ENCODE measurements around the gene TLE1.
"Not testable (repeated sequence)": the region's sequence is repeated elsewhere in the genome, so short reads cannot be mapped to it uniquely, and the experiment has no call there.

TLE1 gene

GRCh38 chr9:81601639-81602623 is 87.4 kb downstream of the TLE1 start:
- Mint-ChIP-seq H3K27me3 (no peaks in the 10 kb centered on the region), H3K9me3 (no peaks in the 10 kb centered on the region), H3K4me1 (ENCODE audit: low read depth) (peaks cover 6% of the 10 kb centered on the region), H3K36me3 (ENCODE audit: low read depth) (no peaks in the 10 kb centered on the region), H3K4me3 (no peak overlapping the region), H3K27ac (no peak overlapping the region)
- intact Hi-C loops (cut with micrococcal nuclease): no loop called here

DNA sequence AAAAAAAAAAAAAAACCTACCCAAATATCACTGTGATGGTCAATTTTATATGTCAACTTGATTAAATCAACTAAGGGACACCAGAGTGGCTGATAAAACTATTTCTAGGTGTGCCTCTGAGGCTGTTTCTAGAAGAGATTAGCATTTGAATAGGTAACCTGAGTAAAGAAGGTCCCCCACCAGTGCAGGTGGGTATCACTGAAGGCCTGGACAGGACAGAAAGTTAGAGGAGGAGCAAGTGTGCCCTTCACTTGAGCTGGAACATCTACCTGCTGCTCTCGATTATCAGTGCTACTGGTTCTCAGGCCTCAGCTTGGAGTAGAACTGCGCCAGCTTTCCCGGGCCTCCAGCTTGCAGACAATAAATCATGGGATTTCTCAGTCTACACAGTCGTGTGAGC is 88.7 kb downstream of the TLE1 start:
- H3K27me3 Mint-ChIP-seq: no peaks in the 10 kb centered on the region
- H3K4me3 Mint-ChIP-seq: no peak overlapping the region
- intact Hi-C loops (cut with micrococcal nuclease): no loop called here
- no peaks in the 10 kb centered on the region for H3K36me3 Mint-ChIP-seq (ENCODE audit: low read depth)
- no peaks in the 10 kb centered on the region for H3K9me3 Mint-ChIP-seq
- peaks cover 6% of the 10 kb centered on the region for H3K4me1 Mint-ChIP-seq (ENCODE audit: low read depth)
- H3K27ac Mint-ChIP-seq: no peak overlapping the region

DNA sequence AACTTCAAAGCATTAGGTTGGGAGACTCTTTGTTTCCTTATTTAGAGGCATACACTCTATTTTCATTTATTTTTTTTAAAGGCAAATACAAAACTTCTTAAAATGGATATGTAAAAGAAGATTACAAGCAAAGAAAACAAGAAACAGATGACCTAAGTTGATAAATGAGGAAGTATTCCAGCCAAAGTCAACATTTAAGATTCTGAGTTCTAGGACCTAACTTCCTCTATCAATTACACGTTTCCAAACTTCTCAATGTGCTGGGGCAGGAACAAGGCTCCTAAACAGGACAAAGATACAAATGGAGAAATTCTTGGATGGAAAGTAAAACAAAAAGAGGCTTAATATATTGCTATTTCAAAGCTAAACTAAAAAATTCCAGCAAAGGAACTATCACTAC is 89.5 kb downstream of the TLE1 start:
- H3K4me1 Mint-ChIP-seq (ENCODE audit: low read depth): peaks cover 8% of the 10 kb centered on the region
- H3K4me3 Mint-ChIP-seq: no peak overlapping the region
- no peaks in the 10 kb centered on the region for H3K9me3 Mint-ChIP-seq
- no peak overlapping the region for H3K27ac Mint-ChIP-seq
- intact Hi-C loops (cut with micrococcal nuclease): loop anchor here (10.0 kb wide), 1 partner anchor 65 kb away; no protein-coding TSS in a partner anchor
- no peaks in the 10 kb centered on the region for H3K27me3 Mint-ChIP-seq
- no peaks in the 10 kb centered on the region for H3K36me3 Mint-ChIP-seq (ENCODE audit: low read depth)

- H3K36me3 Mint-ChIP-seq (ENCODE audit: low read depth): no peaks in the 10 kb centered on the region
- no peaks in the 10 kb centered on the region for H3K27me3 Mint-ChIP-seq
These were observed 90.5 kb downstream of the TLE1 start for GRCh38 chr9:81598811-81599210.

DNA sequence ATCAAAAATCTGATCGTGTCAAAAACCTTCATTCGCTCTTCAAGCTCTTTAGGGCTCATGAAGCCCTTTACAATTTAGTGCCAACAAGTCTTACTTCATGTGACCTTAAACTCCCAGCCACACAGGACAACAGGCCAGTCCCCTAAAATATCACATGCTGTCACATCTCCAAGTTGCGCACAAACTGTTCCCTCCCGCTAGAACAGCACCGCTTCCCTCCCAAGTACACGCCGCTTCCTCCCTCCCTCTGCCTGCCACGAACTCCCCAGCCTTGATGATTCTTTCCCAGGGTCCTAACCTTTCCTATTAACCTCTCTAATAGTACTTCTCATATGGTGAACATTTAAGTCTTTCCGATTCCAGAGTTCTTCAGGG is 91.2 kb downstream of the TLE1 start:
- Mint-ChIP-seq H3K4me1 (ENCODE audit: low read depth) (peaks cover 22% of the 10 kb centered on the region), H3K27ac (no peak overlapping the region), H3K36me3 (ENCODE audit: low read depth) (no peaks in the 10 kb centered on the region), H3K4me3 (no peak overlapping the region), H3K9me3 (no peaks in the 10 kb centered on the region), H3K27me3 (no peaks in the 10 kb centered on the region)
- intact Hi-C loops (cut with micrococcal nuclease): loop anchor here (10.0 kb wide), 1 partner anchor 67 kb away; no protein-coding TSS in a partner anchor

More at GRCh38 chr9:81598811-81599210, 90.5 kb downstream of the TLE1 start:
- Mint-ChIP-seq H3K9me3 (no peaks in the 10 kb centered on the region), H3K4me1 (ENCODE audit: low read depth) (peaks cover 19% of the 10 kb centered on the region), H3K4me3 (no peak overlapping the region), H3K27ac (no peak overlapping the region)
- intact Hi-C loops (cut with micrococcal nuclease): loop anchor here (10.0 kb wide), 1 partner anchor 66 kb away; no protein-coding TSS in a partner anchor

DNA sequence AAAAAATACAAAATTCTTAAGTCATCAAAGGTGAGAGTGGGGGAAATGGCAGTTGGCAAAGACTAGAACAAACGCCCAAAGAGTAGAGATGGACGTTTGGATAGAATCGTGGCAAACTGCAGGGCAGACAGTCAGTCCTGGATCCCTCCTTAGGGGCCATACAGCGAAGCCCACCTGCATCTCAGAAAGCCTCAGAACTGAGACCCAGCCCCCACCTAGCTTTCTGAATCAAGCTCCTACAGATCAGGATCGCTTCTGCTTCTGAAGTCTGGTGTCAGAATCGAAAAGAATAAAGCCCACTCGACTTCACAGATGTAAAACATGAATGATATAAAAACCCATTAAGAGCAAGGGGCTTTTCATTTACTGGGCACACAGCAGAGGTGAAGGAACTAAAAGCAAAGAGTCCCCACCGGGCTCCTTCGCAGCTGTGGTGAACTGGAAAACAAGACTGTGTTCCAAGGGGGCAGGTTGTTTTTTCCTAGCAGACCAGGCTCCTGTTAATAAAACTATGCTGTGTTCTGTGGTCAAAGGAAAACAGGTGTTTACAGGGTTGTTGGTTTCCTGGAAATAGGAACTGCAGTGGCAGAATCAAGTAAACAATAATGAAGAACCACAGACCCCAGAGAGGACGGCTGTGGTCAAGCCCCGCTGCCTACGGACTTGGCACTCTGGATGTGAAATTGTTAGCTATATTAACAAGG is 91.8 kb downstream of the TLE1 start:
- peaks cover 26% of the 10 kb centered on the region for H3K4me1 Mint-ChIP-seq (ENCODE audit: low read depth)
- H3K27ac Mint-ChIP-seq: no peak overlapping the region
- H3K4me3 Mint-ChIP-seq: no peak overlapping the region
- intact Hi-C loops (cut with micrococcal nuclease): loop anchor here (10.0 kb wide), 1 partner anchor 67 kb away; no protein-coding TSS in a partner anchor
- H3K36me3 Mint-ChIP-seq (ENCODE audit: low read depth): no peaks in the 10 kb centered on the region
- no peaks in the 10 kb centered on the region for H3K9me3 Mint-ChIP-seq
- H3K27me3 Mint-ChIP-seq: no peaks in the 10 kb centered on the region

DNA sequence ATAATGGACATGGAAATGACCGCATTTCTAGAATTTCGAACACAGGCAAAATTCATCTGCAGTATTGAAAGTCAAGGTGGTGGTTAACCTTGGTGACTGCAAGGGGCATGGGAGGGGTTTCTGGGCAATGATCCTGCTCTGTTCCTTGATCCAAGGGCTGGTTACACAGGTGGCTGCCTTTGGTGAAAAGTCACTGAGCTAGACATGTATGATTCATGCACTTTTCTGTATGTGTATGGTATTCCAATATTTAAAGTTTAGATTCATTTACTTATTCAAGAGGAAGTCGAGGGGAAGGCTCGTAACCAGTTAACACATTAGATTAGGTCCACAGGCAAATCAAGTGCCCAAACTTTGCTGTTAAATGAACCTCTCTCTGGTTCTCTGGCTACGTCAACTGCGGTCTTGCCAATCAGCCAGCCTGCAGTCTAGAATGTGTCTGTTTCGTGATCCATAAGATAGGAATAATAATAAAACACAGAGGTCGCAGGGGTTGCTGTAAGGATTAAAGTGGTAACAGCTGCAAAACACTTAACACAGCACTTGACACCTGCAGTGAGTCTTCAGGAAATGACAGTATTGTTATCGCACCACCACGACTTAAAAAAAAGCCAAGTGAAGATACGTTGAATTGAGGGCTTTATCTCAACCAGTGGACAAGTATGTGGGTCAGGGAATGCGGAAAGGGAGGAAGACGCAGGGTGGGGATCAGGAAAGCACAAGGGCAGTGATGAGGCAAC is 92.5 kb downstream of the TLE1 start:
- H3K27ac Mint-ChIP-seq: no peak overlapping the region
- H3K9me3 Mint-ChIP-seq: no peaks in the 10 kb centered on the region
- intact Hi-C loops (cut with micrococcal nuclease): loop anchor here (10.0 kb wide), 1 partner anchor 68 kb away; no protein-coding TSS in a partner anchor
- peaks cover 26% of the 10 kb centered on the region for H3K4me1 Mint-ChIP-seq (ENCODE audit: low read depth)
- no peaks in the 10 kb centered on the region for H3K27me3 Mint-ChIP-seq
- H3K4me3 Mint-ChIP-seq: no peak overlapping the region
- no peaks in the 10 kb centered on the region for H3K36me3 Mint-ChIP-seq (ENCODE audit: low read depth)

GRCh38 chr9:81595887-81596543 is 93.3 kb downstream of the TLE1 start:
- intact Hi-C loops (cut with micrococcal nuclease): loop anchor here (10.0 kb wide), 1 partner anchor 69 kb away; no protein-coding TSS in a partner anchor
- Mint-ChIP-seq H3K27me3 (no peaks in the 10 kb centered on the region), H3K4me3 (no peak overlapping the region), H3K9me3 (no peaks in the 10 kb centered on the region), H3K4me1 (ENCODE audit: low read depth) (peaks cover 26% of the 10 kb centered on the region), H3K36me3 (ENCODE audit: low read depth) (no peaks in the 10 kb centered on the region), H3K27ac (no peak overlapping the region)

DNA sequence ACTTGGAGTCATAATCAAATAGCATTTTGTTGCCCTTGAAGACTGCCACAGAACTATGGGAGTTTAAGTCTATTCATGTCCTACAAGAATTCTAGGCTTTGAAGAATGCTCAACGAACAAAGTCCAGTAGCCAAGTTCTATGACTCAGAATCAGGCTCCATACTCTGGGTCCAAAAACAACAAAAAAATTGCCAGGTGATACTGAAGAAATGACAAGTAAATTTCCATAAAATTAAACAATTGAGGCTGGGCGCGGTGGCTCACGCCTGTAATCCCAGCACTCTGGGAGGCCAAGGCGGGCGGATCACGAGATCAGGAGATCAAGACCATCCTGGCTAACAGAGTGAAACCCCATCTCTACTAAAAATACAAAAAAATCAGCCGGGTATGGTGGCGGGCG is 94.1 kb downstream of the TLE1 start:
- H3K4me3 Mint-ChIP-seq; H3K27ac Mint-ChIP-seq; H3K36me3 Mint-ChIP-seq (ENCODE audit: low read depth); H3K9me3 Mint-ChIP-seq; H3K27me3 Mint-ChIP-seq: not testable (repeated sequence)
- intact Hi-C loops (cut with micrococcal nuclease): loop anchor here (10.0 kb wide), 1 partner anchor 70 kb away; no protein-coding TSS in a partner anchor
- H3K4me1 Mint-ChIP-seq (ENCODE audit: low read depth): peaks cover 26% of the 10 kb centered on the region

DNA sequence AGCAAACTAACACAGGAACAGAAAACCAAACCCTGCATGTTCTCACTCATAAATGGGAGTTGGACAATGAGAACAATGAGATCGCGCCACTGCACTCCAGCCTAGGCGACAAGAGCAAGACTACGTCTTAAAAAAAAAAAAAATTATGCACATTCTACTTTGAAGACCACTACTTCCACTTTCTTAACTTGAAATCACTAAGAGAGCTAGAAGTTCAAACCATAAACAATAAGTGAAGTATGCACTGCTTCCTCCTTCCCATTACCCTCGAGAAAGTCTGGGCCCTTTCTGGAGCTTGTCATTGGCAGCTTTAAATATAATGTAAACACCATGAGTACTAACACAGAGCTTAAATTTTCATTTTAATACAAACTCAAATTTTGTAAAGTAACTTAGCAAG is 94.9 kb downstream of the TLE1 start:
- H3K4me1 Mint-ChIP-seq (ENCODE audit: low read depth): peaks cover 20% of the 10 kb centered on the region
- intact Hi-C loops (cut with micrococcal nuclease): loop anchor here (10.0 kb wide), 1 partner anchor 70 kb away; no protein-coding TSS in a partner anchor

DNA sequence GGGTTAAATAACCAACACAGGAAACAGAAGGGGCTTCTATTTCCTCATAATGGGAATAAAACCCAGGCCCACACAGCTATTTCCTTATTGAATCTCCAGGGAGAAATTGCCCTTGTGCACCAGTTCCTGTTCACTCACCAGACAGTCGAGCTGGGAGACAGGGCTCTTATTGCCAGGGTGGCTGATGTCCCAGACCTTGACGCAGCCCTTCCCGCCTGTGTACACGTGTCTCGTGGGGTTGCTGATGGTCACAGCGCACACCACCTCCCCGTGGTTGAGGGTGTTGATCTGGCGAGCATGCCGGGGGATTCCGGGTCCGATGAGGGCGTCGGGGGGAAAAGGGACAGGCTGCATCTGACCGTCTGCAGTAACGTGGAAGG is 96.5 kb downstream of the TLE1 start:
- Mint-ChIP-seq H3K9me3 (no peaks in the 10 kb centered on the region), H3K36me3 (ENCODE audit: low read depth) (peaks cover 8% of the 10 kb centered on the region), H3K4me3 (peak overlapping the region; percentile 4), H3K27ac (peak overlapping the region; percentile 6), H3K27me3 (no peaks in the 10 kb centered on the region), H3K4me1 (ENCODE audit: low read depth) (peaks cover 20% of the 10 kb centered on the region)
- intact Hi-C loops (cut with micrococcal nuclease): loop anchor here (10.0 kb wide), 1 partner anchor 72 kb away; no protein-coding TSS in a partner anchor

More for the DNA sequence above, 94.9 kb downstream of the TLE1 start:
- Mint-ChIP-seq H3K27me3 (no peaks in the 10 kb centered on the region), H3K27ac (no peak overlapping the region), H3K9me3 (no peaks in the 10 kb centered on the region), H3K36me3 (ENCODE audit: low read depth) (peaks cover 5% of the 10 kb centered on the region), H3K4me3 (no peak overlapping the region)

DNA sequence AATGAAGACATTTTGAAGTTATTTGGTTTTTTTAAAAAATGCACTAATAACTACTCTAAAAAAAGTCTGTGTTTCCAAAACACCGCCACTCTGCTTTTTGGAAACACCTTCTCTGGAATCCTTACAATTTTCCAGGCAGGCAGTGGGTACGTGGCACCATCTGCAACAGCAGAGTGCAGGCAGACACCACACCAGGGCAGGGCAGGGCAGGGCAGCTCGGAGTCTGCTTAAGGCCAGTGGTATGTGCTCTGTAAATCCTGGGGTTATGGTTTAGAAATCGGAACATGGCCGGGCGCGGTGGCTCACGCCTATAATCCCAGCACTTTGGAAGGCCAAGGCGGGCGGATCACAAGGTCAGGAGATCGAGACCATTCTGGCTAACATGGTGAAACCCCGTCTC is 97.6 kb downstream of the TLE1 start:
- intact Hi-C loops (cut with micrococcal nuclease): loop anchor here (10.0 kb wide), 1 partner anchor 73 kb away; no protein-coding TSS in a partner anchor
- Mint-ChIP-seq H3K9me3 (no peaks in the 10 kb centered on the region), H3K36me3 (ENCODE audit: low read depth) (peaks cover 8% of the 10 kb centered on the region), H3K4me3 (no peak overlapping the region), H3K27me3 (no peaks in the 10 kb centered on the region), H3K27ac (no peak overlapping the region), H3K4me1 (ENCODE audit: low read depth) (peaks cover 20% of the 10 kb centered on the region)

- H3K36me3 Mint-ChIP-seq (ENCODE audit: low read depth): peaks cover 8% of the 10 kb centered on the region
- intact Hi-C loops (cut with micrococcal nuclease): loop anchor here (10.0 kb wide), 1 partner anchor 74 kb away; no protein-coding TSS in a partner anchor
- no peaks in the 10 kb centered on the region for H3K27me3 Mint-ChIP-seq
- peaks cover 20% of the 10 kb centered on the region for H3K4me1 Mint-ChIP-seq (ENCODE audit: low read depth)
- H3K9me3 Mint-ChIP-seq: no peaks in the 10 kb centered on the region
- no peak overlapping the region for H3K27ac Mint-ChIP-seq
- no peak overlapping the region for H3K4me3 Mint-ChIP-seq
These were observed 98.7 kb downstream of the TLE1 start for GRCh38 chr9:81590688-81591087.

Data from dendritic cell treated with granulocyte-macrophage colony-stimulating factor and Interleukin-4, amounts not matched to agents 40 ng/mL and 50 ng/mL, for 4 days (primary cell).